ENCODE measurements around the gene RHBDL3.
A peak's percentile ranks its signal among the peaks of the same experiment; 100 is the strongest.

Gene RHBDL3

GRCh38 chr17:32279891-32280716 lies 14.5 kb downstream of the RHBDL3 start:
- no peak for TF ChIP-seq CTCF (conservative IDR thresholded peaks at IDR 0.05; ENCODE audit: control insufficient read depth, insufficient read depth, low read depth, low read length)
- no peak for DNase-seq (ENCODE audit: low read depth)
- H3K4me3 ChIP-seq (ENCODE audit: control insufficient read depth, low read depth, low read length), result no peak overlapping the region

- no peak overlapping the region for H3K4me3 ChIP-seq (ENCODE audit: control insufficient read depth, low read depth, low read length)
- DNase-seq (ENCODE audit: low read depth), result no peak
- no peak for TF ChIP-seq CTCF (conservative IDR thresholded peaks at IDR 0.05; ENCODE audit: control insufficient read depth, insufficient read depth, low read depth, low read length)
These were observed 15.4 kb downstream of the RHBDL3 start for GRCh38 chr17:32281011-32281451.

GRCh38 chr17:32283745-32284201 lies 18.1 kb downstream of the RHBDL3 start:
- DNase-seq (ENCODE audit: low read depth), result peak; percentile 52
- H3K4me3 ChIP-seq (ENCODE audit: control insufficient read depth, low read depth, low read length), result no peak overlapping the region
- TF ChIP-seq CTCF (conservative IDR thresholded peaks at IDR 0.05; ENCODE audit: control insufficient read depth, insufficient read depth, low read depth, low read length), result no peak

GRCh38 chr17:32285306-32285705 lies 19.7 kb downstream of the RHBDL3 start:
- H3K4me3 ChIP-seq (ENCODE audit: control insufficient read depth, low read depth, low read length), result no peak overlapping the region
- no peak for TF ChIP-seq CTCF (conservative IDR thresholded peaks at IDR 0.05; ENCODE audit: control insufficient read depth, insufficient read depth, low read depth, low read length)
- DNase-seq (ENCODE audit: low read depth), result no peak

- DNase-seq (ENCODE audit: low read depth), result no peak
- no peak overlapping the region for H3K4me3 ChIP-seq (ENCODE audit: control insufficient read depth, low read depth, low read length)
- no peak for TF ChIP-seq CTCF (conservative IDR thresholded peaks at IDR 0.05; ENCODE audit: control insufficient read depth, insufficient read depth, low read depth, low read length)
These were observed 20.3 kb downstream of the RHBDL3 start for GRCh38 chr17:32285746-32286517.

- no peak for TF ChIP-seq CTCF (conservative IDR thresholded peaks at IDR 0.05; ENCODE audit: control insufficient read depth, insufficient read depth, low read depth, low read length)
- no peak for DNase-seq (ENCODE audit: low read depth)
- no peak overlapping the region for H3K4me3 ChIP-seq (ENCODE audit: control insufficient read depth, low read depth, low read length)
These were observed 20.9 kb downstream of the RHBDL3 start for GRCh38 chr17:32286518-32286900.

Measured in fibroblast of mammary gland (primary cell).